ELF-1 (cell line): ENCODE measurements around the gene FZD7.
A peak's percentile ranks its signal among the peaks of the same experiment; 100 is the strongest.

Experiments used
- DNase-seq: peaks from one replicate; pipeline ENCODE4 v3.0.0-alpha.2; 2016; ENCODE audit warnings: low read depth, low spot score

The FZD7 gene

DNA sequence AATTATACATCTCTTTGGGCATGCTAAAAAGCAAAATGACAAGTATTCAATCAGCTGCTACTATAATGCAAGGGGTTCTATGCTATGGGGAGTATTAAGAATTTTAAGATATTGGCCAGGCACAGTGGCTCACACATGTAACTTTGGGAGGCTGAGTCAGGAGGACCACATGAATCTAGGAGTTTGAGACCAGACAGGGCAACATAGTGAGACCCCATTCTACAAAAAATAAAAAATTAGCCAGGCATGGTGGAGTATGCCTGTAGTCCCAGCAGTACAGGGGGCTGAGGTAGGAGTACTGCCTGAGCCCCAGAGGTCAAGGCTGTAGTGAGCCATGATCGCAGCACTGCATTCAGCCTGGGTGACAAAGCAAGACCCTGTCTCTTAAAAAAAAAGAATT lies 33.9 kb downstream of the FZD7 start:
- DNase-seq: no peak

GRCh38 chr2:202069170-202070067 lies 35.8 kb downstream of the FZD7 start:
- no peak for DNase-seq

- DNase-seq: no peak
Measured at GRCh38 chr2:202071107-202071506, 37.5 kb downstream of the FZD7 start.

DNA sequence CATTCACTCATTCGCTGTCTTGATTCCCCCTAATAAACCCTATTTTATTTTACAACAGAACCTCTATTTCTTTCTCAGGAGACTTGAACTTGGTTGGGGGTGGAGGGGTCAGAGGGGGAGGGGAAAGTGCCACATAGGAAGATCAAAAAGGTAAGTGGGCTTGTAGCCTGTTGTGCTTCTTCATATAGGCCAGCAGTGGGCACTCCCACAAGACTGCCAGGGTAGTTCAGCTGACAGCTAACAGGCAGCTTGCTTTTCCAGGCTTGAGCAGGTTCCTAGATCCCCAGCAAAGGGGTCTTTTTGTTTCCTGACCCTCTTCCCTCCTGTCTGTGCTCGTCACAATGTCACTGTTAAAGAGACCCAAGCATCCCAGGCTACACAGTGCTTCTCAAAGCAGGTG lies 38.6 kb downstream of the FZD7 start:
- peak; percentile 28 for DNase-seq

DNA sequence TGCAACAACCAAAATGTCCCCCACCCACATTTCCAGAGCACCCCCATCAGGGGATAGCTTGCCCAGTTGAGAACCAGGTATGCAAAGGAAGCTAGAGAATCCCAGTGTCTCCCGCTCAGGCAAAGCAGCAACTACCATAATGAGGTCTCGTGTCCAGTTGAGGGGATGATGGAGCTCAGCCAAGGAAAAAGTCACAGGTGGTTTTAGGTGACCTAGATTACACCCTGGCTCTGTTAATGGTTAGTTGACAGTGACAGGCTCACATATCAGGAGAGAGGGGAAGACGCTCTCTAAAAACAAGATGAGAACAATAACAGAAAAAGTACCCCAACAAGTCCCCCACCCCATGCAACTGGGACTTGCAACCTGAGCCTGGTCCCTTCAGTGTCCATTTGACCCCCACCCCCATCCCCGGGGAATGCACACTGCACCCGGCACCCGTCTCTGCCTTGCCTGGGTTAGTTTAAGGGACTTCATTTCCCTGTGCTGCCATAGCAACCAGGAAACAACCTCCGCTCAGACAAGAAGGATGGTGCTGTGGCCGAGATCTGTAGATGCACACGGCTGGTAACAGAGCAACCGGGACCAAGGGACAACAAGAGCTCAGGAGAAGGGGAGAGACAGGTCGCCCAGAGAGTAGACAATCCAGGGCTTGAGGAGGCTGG lies 39.2 kb downstream of the FZD7 start, which contains the start of gene KIAA2012:
KIAA2012 (plus strand) TSS at position 519 of the 665 bp plus-strand sequence. CDS start 373 bp downstream, outside the sequence.
- DNase-seq: peak; percentile 47

DNA sequence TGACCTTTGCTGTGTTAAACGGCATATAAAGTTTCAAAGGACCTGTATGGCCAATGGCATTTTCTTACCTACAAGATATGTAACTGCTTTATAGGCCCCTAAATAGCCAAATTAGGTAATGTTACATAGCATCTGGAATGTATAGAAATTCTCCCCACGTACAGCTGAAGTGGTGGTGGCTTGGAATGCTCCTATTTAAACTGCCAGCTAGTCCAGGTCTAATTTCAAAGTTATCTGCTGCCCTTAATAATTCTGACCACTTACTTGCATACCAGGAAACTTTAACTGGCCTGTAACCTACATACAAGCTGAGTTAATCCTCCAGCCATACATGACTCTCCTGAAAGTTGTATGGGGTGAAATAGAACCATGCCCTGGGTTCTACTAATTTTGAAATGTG lies 40.7 kb downstream of the FZD7 start:
- DNase-seq: no peak

- no peak for DNase-seq
Measured at GRCh38 chr2:202079310-202079709, 45.7 kb downstream of the FZD7 start.

DNA sequence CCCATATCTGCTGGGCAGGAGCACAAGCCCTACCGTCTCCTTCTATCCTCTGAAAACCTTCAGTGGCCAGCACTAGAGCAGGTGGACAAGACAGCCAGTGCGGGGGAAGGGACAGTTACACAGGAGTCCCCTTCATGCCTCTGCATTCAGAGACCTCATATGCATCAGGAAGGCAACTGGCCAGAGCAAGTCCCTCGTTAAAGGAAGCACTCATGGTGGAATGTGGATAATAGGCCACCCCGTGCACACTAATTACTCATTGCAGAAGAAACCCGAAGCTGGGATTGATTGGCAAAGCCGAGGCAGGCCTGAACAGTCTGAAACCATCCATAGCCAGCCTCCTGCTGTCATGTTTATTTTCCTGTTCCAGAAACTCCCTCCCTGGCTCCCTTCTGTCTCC lies 50.6 kb downstream of the FZD7 start:
- DNase-seq: peak; percentile 75
